Activated CD4-positive, alpha-beta memory T cell treated with anti-CD3 and anti-CD28 coated beads, Interleukin-2, amount 10 ng/mL, durations not matched to agents 7 days and 5 days (primary cell): Measurements from ENCODE around the gene ARL13A. TPM values are rescaled to one million over a fixed set of nuclear protein-coding genes. Genes with fewer than 3 reads are reported as not detected.
"Not testable (repeated sequence)": the region's sequence is repeated elsewhere in the genome, so short reads cannot be mapped to it uniquely, and the experiment has no call there.

ENCODE experiments used
- CTCF ChIA-PET: fragments of 350-600 bp; sonication (Branson Sonifier 250); formaldehyde crosslinking; loops from one replicate; lab custom pipeline; 2021; ENCODE audit warnings: antibody characterized with exemption, inconsistent platforms; lab: Charles Lee
- POLR2A ChIA-PET: fragments of 350-600 bp; sonication (Branson Sonifier 250); formaldehyde crosslinking; loops from one replicate; lab custom pipeline; 2021; ENCODE audit warnings: antibody characterized with exemption; lab: Charles Lee
- DNase-seq: peaks from one replicate; pipeline ENCODE4 v3.0.0-alpha.2; 2020
- H3K27ac Mint-ChIP-seq: one replicate; pipeline ENCODE4 v1.8.0; 2021; ENCODE audit warnings: mild to moderate bottlenecking, mixed read lengths
- H3K27me3 Mint-ChIP-seq: one replicate; pipeline ENCODE4 v1.8.0; 2021; ENCODE audit warnings: mixed read lengths
- H3K36me3 Mint-ChIP-seq: one replicate; pipeline ENCODE4 v1.8.0; 2021; ENCODE audit warnings: low read depth, mixed read lengths
- H3K4me1 Mint-ChIP-seq: one replicate; pipeline ENCODE4 v1.8.0; 2021; ENCODE audit warnings: mixed read lengths
- H3K4me3 Mint-ChIP-seq: one replicate; pipeline ENCODE4 v1.8.0; 2021; ENCODE audit warnings: mild to moderate bottlenecking, mixed read lengths
- H3K9me3 Mint-ChIP-seq: one replicate; pipeline ENCODE4 v1.8.0; 2021; ENCODE audit warnings: mixed read lengths
- total RNA-seq, 2 experiments: library from RNA; stranded (reverse); gene quantifications; one replicate each; pipeline ENCODE4 v1.2.3, GENCODE V29; 2021

ARL13A gene
- total RNA-seq, 2 experiments from 2014 or later = not detected

DNA sequence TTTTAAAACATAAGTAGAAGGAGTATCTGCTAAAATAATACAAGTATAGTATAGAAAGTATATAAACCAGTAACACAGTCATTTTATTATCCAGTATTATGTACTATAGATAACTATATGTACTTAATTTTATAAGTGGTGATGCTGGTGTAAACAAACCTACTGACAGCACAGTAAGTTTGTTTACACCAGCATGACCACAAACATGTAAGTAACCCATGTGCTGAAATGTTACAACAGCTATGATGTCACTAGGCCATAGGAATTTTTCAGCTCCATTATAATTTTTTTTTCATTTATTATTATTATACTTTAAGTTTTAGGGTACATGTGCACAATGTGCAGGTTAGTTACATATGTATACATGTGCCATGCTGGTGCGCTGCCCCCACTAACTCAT lies 42.5 kb downstream of the ARL13A start:
- DNase-seq, H3K4me1 Mint-ChIP-seq, H3K9me3 Mint-ChIP-seq, H3K27ac Mint-ChIP-seq, H3K4me3 Mint-ChIP-seq, H3K27me3 Mint-ChIP-seq, POLR2A ChIA-PET, CTCF ChIA-PET: not testable (repeated sequence)
- H3K36me3 Mint-ChIP-seq = peaks cover 11% of the 10 kb centered on the region

DNA sequence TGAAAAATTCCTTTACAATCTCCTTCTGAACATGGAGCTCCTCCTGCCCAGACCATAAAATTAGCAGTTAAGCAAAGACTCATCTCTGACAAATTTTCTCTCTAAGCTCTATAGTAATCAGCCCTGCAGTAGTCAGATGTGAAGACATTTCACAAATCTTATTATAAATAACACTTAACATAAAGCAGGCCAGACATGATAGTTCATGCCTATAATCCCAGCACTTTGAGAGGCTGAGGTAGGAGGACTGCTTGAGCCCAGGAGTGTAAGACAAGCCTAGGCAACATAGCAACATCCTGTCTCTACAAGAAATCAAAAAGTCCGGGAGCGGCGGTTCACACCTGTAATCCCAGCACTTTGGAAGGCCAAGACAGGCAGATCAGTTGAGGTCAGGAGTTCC lies 52.5 kb downstream of the ARL13A start:
- no peak for DNase-seq
- CTCF ChIA-PET = no interaction called here
- H3K4me1 Mint-ChIP-seq = peaks cover 4% of the 10 kb centered on the region
- no peak overlapping the region for H3K27ac Mint-ChIP-seq
- H3K36me3 Mint-ChIP-seq = peaks cover 39% of the 10 kb centered on the region
- H3K9me3 Mint-ChIP-seq = no peaks in the 10 kb centered on the region
- H3K4me3 Mint-ChIP-seq = no peak overlapping the region
- POLR2A ChIA-PET = no interaction called here
- H3K27me3 Mint-ChIP-seq = no peaks in the 10 kb centered on the region

DNA sequence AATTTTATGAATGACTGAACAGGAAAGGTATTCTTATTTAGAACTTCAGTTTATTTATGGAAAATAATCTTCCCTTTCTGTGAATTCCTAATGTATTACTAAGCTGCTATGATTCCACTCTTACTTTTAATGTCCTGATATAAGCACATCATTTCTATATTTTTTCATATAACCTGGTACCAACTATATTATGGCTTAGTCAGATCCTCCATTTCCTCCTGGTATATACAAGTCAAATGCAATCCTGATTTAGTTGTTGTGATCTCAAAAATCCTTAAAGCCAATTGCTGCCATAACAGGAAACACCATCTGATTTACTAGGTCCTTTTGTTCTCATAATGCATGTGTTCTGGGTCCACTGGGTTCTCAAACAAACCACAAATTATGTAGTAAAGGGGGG lies 55.6 kb downstream of the ARL13A start:
- no peaks in the 10 kb centered on the region for H3K27me3 Mint-ChIP-seq
- no peak for DNase-seq
- H3K9me3 Mint-ChIP-seq = no peaks in the 10 kb centered on the region
- H3K4me1 Mint-ChIP-seq = peaks cover 11% of the 10 kb centered on the region
- ChIA-PET CTCF (no interaction called here), POLR2A (no interaction called here)
- no peak overlapping the region for H3K4me3 Mint-ChIP-seq
- H3K36me3 Mint-ChIP-seq = peaks cover 45% of the 10 kb centered on the region
- H3K27ac Mint-ChIP-seq = no peak overlapping the region

DNA sequence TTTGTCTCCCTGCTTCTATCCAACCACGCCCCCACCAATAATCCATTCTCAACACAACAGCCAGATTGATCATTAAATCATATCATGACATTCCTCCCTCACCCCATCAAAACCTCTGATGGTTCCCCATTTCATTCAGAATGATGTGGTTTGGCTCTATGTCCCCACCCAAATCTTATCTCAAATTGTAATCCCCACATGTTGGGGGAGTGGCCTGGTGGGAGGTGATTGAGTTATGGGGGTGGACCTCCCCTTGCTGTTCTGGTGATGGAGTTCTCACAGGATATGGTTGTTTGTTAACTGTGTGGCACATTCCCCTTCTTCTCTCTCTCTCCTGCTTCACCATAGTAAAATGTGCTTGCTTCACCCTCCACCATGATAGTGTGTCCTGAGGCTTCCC lies 59.1 kb downstream of the ARL13A start:
- no peak for DNase-seq
- Mint-ChIP-seq H3K4me3 (no peak overlapping the region), H3K36me3 (peaks cover 39% of the 10 kb centered on the region), H3K27me3 (no peaks in the 10 kb centered on the region), H3K27ac (no peak overlapping the region), H3K9me3 (no peaks in the 10 kb centered on the region), H3K4me1 (peaks cover 11% of the 10 kb centered on the region)
- ChIA-PET POLR2A (no interaction called here), CTCF (no interaction called here)

DNA sequence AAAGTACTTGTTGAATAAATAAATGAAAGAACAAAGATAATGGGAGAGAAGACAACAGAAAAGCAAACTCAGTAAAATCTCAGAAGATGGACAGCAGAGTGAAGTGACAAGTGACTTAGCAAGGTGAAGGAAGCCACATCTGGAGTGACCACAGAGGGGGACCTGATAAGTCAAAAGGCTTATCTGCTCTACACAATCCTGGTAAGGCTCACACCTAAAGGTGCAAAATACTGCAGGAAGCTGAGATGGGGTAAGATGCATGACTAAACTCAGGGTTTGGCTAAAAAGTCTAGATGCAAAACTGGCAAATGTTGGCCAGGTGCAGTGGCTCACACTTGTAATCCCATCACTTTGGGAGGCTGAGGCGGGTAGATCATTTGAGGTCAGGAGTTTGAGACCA lies 60.2 kb downstream of the ARL13A start:
- Mint-ChIP-seq H3K9me3 (no peaks in the 10 kb centered on the region), H3K36me3 (peaks cover 40% of the 10 kb centered on the region), H3K27ac (no peak overlapping the region), H3K4me1 (peaks cover 11% of the 10 kb centered on the region), H3K4me3 (no peak overlapping the region), H3K27me3 (no peaks in the 10 kb centered on the region)
- DNase-seq = no peak
- ChIA-PET CTCF (no interaction called here), POLR2A (no interaction called here)

DNA sequence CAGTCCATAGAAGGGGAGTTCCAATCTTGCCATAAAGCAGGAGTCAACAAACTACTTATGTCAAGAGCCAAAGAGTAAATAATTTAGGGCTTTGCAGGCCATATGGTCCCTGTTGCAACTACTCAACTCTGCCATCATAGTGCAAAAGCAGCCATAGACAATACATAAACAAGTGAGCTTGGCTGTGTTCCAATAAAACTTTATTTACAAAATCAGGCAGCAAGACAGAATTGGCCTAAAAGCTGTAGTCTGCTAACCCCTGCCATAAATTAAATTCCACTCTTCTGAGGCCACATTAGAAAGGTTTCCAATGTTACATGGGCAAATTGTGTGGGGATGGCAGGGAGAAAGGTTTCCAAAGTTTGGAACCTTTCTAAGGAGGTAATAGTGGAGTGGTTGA lies 67.7 kb downstream of the ARL13A start:
- POLR2A ChIA-PET = no interaction called here
- H3K4me1 Mint-ChIP-seq = peaks cover 2% of the 10 kb centered on the region

DNA sequence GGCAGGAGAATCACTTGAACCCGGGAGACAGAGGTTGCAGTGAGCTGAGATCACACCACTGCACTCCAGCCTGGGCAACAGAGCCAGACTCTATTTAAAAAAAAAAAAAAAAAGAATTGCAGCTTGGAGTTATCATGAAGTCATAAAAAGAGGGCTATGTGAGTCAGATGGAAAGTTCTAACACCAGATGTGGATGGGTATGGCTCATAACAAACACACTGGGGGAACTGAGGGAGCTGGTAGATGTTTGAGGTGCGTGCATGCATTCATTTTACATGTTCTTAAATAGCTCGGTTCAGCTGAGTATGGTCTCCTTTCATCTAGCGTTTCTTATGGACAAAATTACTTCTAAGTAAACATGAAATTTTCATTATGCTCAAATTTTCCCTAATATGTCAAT lies 70.7 kb downstream of the ARL13A start:
- POLR2A ChIA-PET = interaction anchor here (1.9 kb wide), 1 partner anchor 210 kb away, joined by 4 read pairs; no protein-coding TSS in a partner anchor
- Mint-ChIP-seq H3K4me3 (no peak overlapping the region), H3K36me3 (peaks cover 25% of the 10 kb centered on the region), H3K4me1 (peaks cover 4% of the 10 kb centered on the region), H3K27ac (no peak overlapping the region), H3K9me3 (no peaks in the 10 kb centered on the region), H3K27me3 (no peaks in the 10 kb centered on the region)
- CTCF ChIA-PET = no interaction called here
- no peak for DNase-seq

More for the DNA sequence above, 67.7 kb downstream of the ARL13A start:
- no peaks in the 10 kb centered on the region for H3K9me3 Mint-ChIP-seq
- H3K4me3 Mint-ChIP-seq = no peak overlapping the region
- H3K27ac Mint-ChIP-seq = no peak overlapping the region
- CTCF ChIA-PET = no interaction called here
- no peak for DNase-seq
- H3K27me3 Mint-ChIP-seq = no peaks in the 10 kb centered on the region
- H3K36me3 Mint-ChIP-seq = peaks cover 28% of the 10 kb centered on the region

Other genes with a start within 250 kb of the ARL13A start
- not detected for gene SYTL4, start 237.6 kb upstream of the ARL13A start, total RNA-seq
- 10 to 100 TPM; 33.3 to 36.3 TPM for gene CSTF2, start 149.3 kb upstream of the ARL13A start, total RNA-seq
- not detected for gene NOX1, start 95.3 kb upstream of the ARL13A start, total RNA-seq
- under 1 TPM; 0.15 to 0.35 TPM for gene XKRX, start 40.8 kb upstream of the ARL13A start, total RNA-seq
- 10 to 100 TPM; 21.1 to 24.0 TPM for gene TRMT2B, start 82.4 kb downstream of the ARL13A start, total RNA-seq
- gene TMEM35A, start 109.2 kb downstream of the ARL13A start, total RNA-seq = not detected
- gene CENPI, start 128.5 kb downstream of the ARL13A start, total RNA-seq = 10 to 100 TPM; 25.0 to 25.9 TPM